SK-N-SH treated with all-trans-retinoic acid at 6 μM for 48 hours (cell line): Measurements from ENCODE around the gene TMPRSS11E.

Experiments
- ARNTL ChIP-seq: fragments of 450-650 bp; formaldehyde crosslinking; IDR thresholded peaks from 2 replicates; pipeline ENCODE4 v1.5.0; 2020; ENCODE audit warnings: low read depth, mild to moderate bottlenecking, moderate library complexity, borderline replicate concordance
- ZFP30 ChIP-seq: fragments of 450-650 bp; formaldehyde crosslinking; IDR thresholded peaks from 2 replicates; pipeline ENCODE4 v1.5.0; 2022; ENCODE audit warnings: mild to moderate bottlenecking, moderate library complexity
- ZNF565 ChIP-seq: fragments of 450-650 bp; formaldehyde crosslinking; conservative IDR thresholded peaks from 2 replicates; pipeline ENCODE4 v1.5.0; 2020; ENCODE audit warnings: low read depth, mild to moderate bottlenecking, moderate library complexity

DNA sequence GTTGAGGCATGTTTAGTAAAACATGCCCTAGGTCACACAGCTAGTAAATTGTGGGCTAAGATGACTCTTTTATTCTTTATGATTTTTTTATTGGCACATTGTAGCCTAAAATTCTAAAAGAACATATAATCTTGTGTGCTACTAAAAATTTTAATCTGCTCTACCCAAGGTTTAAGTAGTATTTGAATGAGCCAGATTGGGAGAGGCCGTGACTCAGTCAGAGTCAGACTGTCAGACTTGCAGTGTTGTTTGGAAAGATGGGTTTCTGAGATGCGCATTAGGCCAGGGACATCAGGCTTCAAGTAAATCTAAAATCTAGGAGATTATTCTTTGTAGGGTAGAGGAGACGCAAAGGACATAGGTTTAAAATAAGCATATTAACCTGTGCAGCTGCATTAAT is 30.7 kb upstream of the TMPRSS11E start:
- no peak for TF ChIP-seq ZNF565 (CRISPR knock-in tag)
- no peak for TF ChIP-seq ARNTL
- no peak for TF ChIP-seq ZFP30 (CRISPR knock-in tag)
